HG02588 (cell line): ENCODE measurements around the gene PRDX1.
"Not testable (repeated sequence)": the region's sequence is repeated elsewhere in the genome, so short reads cannot be mapped to it uniquely, and the experiment has no call there.

Experiments used
- ATAC-seq: cut with Tn5 transposase; IDR thresholded peaks from one replicate; pipeline ENCODE4 v1.9.1; 2021; ENCODE audit warnings: mild to moderate bottlenecking, moderate library complexity; ENCODE audit not compliant: unreplicated experiment

PRDX1 gene

GRCh38 chr1:45536886-45537285, 15.2 kb upstream of the PRDX1 start:
- no peak for ATAC-seq

- no peak for ATAC-seq
Observed at GRCh38 chr1:45535988-45536766, 14.5 kb upstream of the PRDX1 start.

- no peak for ATAC-seq
Observed at GRCh38 chr1:45531873-45532272, 10.2 kb upstream of the PRDX1 start.

- no peak for ATAC-seq
Observed at GRCh38 chr1:45530632-45531135, 9.0 kb upstream of the PRDX1 start.

GRCh38 chr1:45526135-45526644, 4.5 kb upstream of the PRDX1 start:
- no peak for ATAC-seq

- ATAC-seq, result not testable (repeated sequence)
Observed at GRCh38 chr1:45523975-45524374, 2.3 kb upstream of the PRDX1 start.

- ATAC-seq, result not testable (repeated sequence)
Observed at GRCh38 chr1:45523516-45523915, 1.8 kb upstream of the PRDX1 start.

- no peak for ATAC-seq
Observed at GRCh38 chr1:45522324-45523104, 830 bp upstream of the PRDX1 start.

GRCh38 chr1:45519774-45520173, 1.9 kb downstream of the PRDX1 start:
- ATAC-seq, result not testable (repeated sequence)

- ATAC-seq, result no peak
Observed at GRCh38 chr1:45518910-45519309, 2.8 kb downstream of the PRDX1 start.

- not testable (repeated sequence) for ATAC-seq
Observed at GRCh38 chr1:45518366-45518765, 3.3 kb downstream of the PRDX1 start.

- ATAC-seq, result no peak
Observed at GRCh38 chr1:45516465-45516864, 5.2 kb downstream of the PRDX1 start.

- no peak for ATAC-seq
Observed at GRCh38 chr1:45516036-45516435, 5.6 kb downstream of the PRDX1 start.

- ATAC-seq, result not testable (repeated sequence)
Observed at GRCh38 chr1:45513532-45514260, 8.0 kb downstream of the PRDX1 start.

GRCh38 chr1:45512641-45513054, 9.0 kb downstream of the PRDX1 start:
- ATAC-seq, result no peak

GRCh38 chr1:45510972-45511527, 10.6 kb downstream of the PRDX1 start:
- no peak for ATAC-seq

GRCh38 chr1:45510036-45510971, 11.4 kb downstream of the PRDX1 start:
- no peak for ATAC-seq

GRCh38 chr1:45508295-45509151, 13.2 kb downstream of the PRDX1 start:
- no peak for ATAC-seq

GRCh38 chr1:45507893-45508292, 13.8 kb downstream of the PRDX1 start:
- ATAC-seq, result no peak
